Fibroblast of lung (primary cell): ENCODE measurements around the gene ETS1.

Experiments used
- CTCF ChIP-seq, 2 donors: IDR thresholded peaks in 1 of 2; conservative IDR thresholded peaks in 1 of 2; 1 replicate in 1 of 2; 2 replicates in 1 of 2; pipeline ENCODE4 v1.5.1; 2011 to 2012; ENCODE audit warnings: low read length in 2 of 2, control low read depth in 1 of 2, inconsistent platforms in 1 of 2, low read depth in 1 of 2, mild to moderate bottlenecking in 1 of 2
- EZH2 ChIP-seq: IDR thresholded peaks from 2 replicates; pipeline ENCODE4 v1.5.1; 2012; ENCODE audit warnings: low read length, control low read depth, mild to moderate bottlenecking; ENCODE audit errors: missing control alignments

GRCh38 chr11:128568166-128568778, 19.1 kb downstream of the ETS1 start:
- no peak for TF ChIP-seq CTCF (conservative IDR thresholded peaks at IDR 0.05 in 1 of 2, IDR thresholded peaks at IDR 0.05 in 1 of 2; ENCODE audit: low read depth in 1 of 2, low read length in 2 of 2)
- no peak for TF ChIP-seq EZH2
